ENCODE data around the gene SNTG2.
A peak's percentile ranks its signal among the peaks of the same experiment; 100 is the strongest.

DNA sequence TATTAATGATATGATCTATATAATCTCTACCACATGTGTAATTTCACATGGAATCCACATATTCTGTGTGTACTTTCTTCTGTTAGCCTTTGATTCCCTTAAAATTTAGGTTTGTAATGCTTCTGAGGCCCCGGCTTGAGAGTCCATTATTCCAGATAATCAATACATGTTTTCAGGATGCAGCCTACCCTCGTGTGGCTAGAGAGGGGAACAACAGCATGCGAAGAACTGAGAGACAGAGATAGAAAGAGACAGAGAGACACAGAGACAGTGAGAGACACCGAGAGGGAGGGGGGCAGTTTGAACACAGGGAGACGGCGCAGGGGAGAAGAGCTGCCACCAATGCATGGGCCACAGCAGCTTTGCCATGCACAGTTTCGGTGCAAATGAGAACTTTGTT is 185.4 kb downstream of the SNTG2 start:
- TF ChIP-seq CTCF (IDR thresholded peaks at IDR 0.05), result peak in 2 of 4 donors; percentile 10 to 23
- TF ChIP-seq POLR2A (IDR thresholded peaks at IDR 0.05), result no peak
